ENCODE data around the gene PHF21B.
"Not testable (repeated sequence)": the region's sequence is repeated elsewhere in the genome, so short reads cannot be mapped to it uniquely, and the experiment has no call there.

PHF21B gene

DNA sequence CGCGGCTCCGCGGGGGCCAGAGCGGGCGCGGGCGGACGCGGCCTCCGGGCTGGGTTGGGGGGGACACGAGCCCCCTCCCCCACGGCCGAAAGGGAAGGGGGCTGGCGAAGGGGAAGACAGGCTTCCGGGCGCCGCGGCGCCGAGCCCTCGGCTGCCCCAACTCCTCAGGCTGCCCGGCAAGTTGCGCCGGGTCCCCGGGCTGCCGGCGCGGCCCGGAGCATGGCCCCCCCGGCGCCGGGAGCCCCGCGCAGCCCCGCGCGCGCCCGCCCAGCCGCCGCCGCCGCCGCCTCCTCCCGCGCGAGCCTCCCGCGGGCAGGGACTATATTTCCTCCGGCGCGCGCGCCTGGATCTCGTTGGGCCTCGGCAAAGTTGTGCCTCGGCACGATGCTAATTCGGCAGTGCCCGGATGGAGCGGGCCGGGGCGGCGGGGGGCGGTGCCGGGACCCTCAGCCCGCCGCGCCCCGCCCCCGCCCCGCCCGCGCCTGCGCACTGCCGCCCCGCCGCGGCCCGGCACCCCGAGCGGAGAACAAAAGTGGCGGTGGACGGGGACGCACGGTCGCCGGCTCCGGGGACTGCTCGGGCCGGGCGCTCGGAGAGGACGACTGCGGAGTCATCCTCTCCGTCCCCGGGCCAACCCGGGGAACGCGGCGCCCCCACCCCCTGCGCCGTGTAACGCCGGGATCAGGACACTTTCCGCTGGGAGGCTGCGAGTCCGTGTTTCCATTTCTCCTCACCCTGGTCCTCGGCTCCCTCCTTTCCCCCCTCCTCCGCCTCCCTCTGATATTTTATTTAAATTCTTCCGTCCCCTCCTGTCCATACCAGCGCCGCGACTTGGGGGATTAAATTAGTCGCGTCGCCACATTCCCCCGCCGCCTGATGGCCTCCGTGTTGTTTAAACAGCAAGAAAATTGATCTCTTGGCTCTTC, at the start of gene PHF21B:
TSS of gene PHF21B (minus strand) at position 400 of the 926 bp plus-strand sequence. CDS start 456 bp downstream, outside the sequence.
- no peak for FAIRE-seq
- DNase-seq (ENCODE audit: insufficient read length, low spot score), result peak; percentile 59

DNA sequence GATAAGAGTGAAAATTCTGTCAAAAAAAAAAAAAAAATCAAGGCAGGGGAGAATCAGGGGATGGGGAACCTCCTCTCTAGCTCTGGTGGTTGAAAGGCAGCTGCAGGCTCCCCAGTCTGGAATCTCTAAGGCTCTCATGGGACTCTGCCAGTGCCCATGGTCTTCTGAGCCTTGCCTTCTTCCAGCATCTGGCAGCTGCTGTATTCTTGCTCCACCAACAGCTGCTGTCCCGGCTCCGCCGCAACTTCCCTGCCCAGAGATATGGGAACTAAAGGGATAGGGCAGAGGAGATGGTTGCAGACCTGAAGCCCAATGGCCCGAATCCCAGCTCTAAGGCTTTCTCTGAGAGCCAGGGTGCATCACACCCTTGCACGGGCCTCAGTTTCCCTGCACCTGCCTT, 49.5 kb upstream of the PHF21B start:
- no peak for DNase-seq (ENCODE audit: insufficient read length, low spot score)
- no peak for FAIRE-seq

DNA sequence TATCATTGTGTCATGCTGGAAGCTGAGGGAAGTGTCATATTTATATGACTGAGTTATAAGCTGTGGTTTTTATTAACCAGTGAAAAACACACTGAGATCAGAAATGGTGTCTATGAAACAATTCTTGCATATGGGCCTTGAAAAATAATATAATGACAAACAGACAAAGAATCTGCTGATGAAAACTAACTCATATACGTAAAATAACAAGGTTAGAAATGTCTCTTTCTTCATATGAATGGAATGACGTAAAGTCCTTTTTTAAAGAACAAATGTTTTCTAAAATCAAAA, 48.8 kb upstream of the PHF21B start:
- DNase-seq (ENCODE audit: insufficient read length, low spot score) (no peak), FAIRE-seq (no peak)

DNA sequence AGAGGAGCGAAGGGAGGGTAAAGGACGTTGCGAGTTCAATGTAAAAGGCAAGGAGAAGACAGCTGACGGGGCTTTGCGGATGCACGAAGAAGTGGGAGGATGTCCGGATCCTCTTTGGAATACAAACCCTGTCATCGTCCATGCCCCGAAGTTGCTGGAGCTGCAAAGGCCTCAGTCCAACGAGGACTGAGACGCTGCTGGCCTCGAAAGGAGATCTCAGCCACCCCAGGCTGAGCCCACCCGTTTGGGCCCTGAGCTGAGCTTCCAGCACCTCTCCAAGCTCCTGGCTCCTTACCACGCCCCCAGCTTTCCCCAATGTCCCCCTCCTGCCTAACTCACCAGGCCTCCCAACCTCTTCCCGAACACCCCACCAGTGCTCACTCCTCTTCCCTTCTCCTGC, 46.1 kb upstream of the PHF21B start:
- no peak for FAIRE-seq
- DNase-seq (ENCODE audit: insufficient read length, low spot score), result no peak

DNA sequence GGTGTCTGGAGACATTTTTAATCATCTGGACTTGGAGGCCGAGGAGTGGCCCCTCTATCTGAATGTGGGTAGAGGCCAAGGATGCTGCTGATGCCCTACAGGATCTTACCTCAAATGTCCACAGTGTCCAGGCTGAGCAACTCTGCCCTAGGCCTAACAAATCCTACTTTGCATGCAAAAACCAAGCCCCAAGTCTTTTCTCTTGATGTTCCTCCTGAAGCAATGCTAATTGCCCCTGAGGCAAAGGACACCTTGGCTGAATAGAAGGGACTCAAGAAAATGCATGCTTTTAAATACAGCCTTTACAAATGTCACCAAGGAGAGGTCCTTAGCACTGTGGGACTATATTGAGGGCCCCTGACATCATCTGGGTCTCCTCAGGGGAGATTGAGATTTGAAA, 43.8 kb upstream of the PHF21B start:
- DNase-seq (ENCODE audit: insufficient read length, low spot score) (no peak), FAIRE-seq (no peak)

DNA sequence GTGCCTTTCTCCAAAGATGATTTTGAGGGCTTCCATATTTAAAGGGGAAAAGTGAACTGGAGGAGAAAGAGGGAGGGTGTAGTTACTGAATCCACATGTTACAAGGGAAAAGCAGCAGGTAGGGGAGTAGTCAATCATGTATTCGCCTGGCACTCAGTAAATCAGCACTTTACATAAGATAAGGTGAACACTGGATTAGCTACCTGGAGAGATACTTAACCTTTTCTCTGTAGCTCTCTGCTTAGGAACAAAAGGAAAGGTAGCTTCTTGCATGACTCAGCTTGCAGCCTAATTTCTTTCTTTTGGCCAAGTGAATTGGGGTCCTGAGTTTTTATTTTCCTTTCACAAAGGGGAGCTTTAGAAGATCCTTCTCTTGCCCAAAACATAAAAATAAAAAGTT, 43.3 kb upstream of the PHF21B start:
- DNase-seq (ENCODE audit: insufficient read length, low spot score) (no peak), FAIRE-seq (no peak)

DNA sequence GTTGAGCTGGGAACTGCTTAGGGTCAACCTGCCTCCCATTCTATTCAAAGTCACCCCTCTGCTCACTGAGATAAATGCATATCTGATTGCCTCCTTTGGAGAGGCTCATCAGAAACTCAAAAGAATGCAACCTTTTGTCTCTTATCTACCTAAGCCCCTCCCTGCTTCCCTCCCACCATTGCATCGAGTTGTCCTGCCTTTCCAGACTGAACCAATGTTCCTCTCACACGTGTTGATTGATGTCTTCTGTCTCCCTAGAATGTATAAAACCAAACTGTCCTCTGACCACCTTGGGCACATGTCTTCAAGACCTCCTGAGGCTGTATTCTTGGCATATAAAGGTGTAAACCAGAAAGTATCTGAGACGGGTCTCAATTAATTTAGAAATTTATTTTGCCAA, 42.9 kb upstream of the PHF21B start:
- not testable (repeated sequence) for DNase-seq (ENCODE audit: insufficient read length, low spot score); FAIRE-seq

DNA sequence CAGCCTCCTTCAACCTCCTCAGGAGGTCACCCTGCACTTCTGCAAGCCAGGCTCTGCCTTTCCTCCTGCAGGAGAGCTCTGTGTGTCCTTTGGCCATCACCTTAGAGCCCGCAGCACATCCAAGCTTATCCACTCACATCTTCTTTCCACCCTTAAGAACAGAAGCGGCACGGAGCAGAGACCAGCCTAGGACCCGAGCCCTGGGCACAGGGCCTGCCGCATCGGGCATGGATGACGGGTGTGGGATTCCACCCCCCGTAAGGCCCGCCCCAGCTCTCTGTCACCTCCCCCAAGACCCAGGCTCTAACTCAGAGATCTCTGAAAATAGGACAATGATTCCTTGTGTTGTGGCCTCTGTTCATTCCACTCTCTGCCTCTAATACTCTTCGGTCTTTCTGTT, 42.1 kb upstream of the PHF21B start:
- DNase-seq (ENCODE audit: insufficient read length, low spot score), result no peak
- FAIRE-seq, result no peak

DNA sequence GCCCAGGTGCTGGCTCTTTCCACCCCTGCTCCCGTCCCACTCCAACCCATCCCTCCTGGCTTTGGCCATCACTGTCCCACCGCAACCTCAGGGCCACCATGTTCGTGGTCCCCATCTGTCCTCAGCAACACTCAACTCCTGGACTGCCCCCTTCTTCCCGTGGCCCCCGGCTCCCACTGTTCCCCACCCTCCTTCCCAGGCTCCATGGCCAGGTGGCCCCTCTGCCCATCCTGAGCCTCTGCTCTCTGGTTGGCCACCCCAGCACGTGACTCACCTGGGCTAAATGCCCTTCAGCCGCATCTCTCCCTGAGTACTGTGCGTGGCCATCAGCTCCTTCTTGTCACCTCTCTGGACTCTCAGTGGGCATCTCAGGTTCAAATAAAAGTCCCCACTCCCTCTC, 41.6 kb upstream of the PHF21B start:
- FAIRE-seq, result no peak
- DNase-seq (ENCODE audit: insufficient read length, low spot score), result no peak

DNA sequence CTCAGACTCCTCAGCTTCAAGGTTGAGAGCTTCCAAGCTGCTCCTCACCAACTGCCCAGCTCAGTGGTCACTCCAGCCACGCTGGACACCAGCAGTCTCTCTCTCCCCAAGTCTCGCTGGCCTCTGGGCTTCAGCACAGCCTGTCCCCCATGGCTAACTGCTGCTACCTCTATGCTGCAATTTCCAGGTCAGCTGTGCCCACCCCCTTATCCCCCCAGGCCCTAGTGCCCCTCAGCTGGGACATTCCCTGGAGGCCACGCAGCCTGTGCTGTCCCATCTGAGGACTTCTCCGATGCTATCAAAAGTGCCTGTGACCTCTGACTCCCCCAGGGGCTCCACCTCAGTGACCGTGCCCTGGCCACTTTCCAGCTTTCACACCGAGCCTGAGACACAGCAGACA, 37.5 kb upstream of the PHF21B start:
- FAIRE-seq, result no peak

DNA sequence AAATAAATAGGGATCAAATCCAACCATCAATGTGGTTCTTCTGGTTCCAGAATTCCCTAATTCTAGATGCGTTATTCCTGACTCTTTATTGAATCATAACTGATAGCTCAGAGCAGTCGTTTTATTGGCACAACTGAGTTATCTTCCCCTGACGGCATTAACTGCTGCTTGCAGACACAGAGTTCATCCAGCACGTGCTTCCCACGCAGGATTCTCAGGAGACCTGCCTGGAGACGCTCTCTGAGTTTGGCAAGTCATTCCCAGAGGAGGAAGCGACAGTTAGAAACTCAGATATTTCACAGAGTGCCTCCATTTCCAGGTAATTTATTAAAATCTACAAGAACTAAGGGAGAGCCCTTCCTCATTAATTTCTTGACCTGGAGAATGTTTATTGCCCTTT, 35.4 kb upstream of the PHF21B start:
- no peak for FAIRE-seq

More for the DNA sequence above, 37.5 kb upstream of the PHF21B start:
- DNase-seq (ENCODE audit: insufficient read length, low spot score), result no peak

DNA sequence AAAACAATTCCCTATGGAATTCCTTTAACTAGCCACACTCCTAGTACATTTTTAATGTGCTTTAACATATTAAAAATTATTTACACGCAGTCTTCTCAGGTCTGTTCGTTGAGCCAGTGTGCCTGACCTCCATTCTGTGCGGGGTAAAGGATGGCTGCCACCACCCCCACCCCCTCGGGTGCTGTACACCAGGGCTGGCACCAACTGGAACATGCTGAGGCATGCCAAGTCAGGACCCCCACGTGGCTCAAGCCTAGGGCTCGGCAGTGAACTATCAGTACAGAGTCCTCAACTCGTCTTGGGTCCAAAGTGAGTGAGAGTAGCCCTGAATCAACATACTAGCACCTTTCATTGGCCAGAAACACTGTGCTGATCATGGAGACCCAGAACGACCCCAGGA, 32.5 kb upstream of the PHF21B start:
- DNase-seq (ENCODE audit: insufficient read length, low spot score), result no peak
- no peak for FAIRE-seq

More for the DNA sequence above, 35.4 kb upstream of the PHF21B start:
- no peak for DNase-seq (ENCODE audit: insufficient read length, low spot score)

DNA sequence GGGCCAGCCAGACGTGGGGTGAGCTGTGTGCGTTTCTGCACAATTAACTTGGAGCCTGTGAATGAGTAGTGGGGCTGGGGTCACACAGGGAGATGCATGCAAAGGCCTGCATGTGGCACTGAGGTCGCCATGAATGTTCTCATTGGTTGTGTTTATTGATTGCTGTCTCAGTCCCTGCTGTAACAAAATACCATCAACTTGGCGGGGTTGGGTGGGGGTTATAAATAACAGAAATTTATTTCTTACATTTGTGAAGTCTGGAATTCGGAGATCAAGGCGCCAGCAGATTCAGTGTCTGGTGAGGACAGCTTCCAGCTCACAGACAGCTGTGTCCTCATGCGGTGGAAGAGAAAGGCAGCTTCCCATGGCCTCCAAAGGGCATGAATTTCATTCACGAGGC, 29.3 kb upstream of the PHF21B start:
- DNase-seq (ENCODE audit: insufficient read length, low spot score), result no peak
- no peak for FAIRE-seq

DNA sequence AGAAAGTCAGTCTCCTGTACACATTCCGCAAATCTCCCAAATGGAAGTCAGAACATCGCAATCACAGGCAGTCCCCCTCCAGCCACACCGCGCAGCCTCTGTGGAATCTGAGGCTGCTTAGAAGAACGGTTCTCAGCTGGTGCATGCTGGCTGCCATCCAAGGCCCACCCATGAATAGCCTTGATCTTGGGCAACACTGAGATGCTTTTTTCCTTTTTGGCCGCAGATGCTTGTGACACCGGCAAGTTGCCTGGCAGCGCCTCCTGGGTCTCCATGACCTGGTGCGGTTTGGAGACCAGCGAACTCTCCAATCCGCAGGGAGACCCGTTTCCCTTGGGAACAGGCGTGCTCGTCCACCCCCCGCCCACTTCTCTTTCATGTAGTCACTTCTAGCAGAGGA, 26.3 kb upstream of the PHF21B start:
- DNase-seq (ENCODE audit: insufficient read length, low spot score) (no peak), FAIRE-seq (no peak)

DNA sequence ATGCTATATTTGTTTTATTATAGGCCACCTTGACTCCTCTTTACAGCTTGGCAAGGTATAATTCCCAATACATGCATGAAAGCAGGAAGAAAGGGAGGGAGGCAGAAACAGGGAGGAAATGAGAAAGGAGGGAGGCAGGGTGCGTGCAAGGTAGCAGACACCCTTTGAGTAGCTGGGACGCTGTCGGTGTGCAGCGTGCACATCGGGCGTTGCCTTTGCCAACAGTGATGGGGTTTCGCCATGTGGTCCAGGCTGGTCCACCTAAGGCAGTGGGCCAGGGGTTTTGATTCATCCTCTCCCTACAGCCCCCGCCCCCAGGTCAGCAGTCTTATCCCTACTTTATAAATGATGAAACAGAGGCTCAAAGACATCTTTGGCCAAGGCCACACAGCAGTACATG, 25.0 kb upstream of the PHF21B start:
- no peak for FAIRE-seq
- DNase-seq (ENCODE audit: insufficient read length, low spot score), result no peak

DNA sequence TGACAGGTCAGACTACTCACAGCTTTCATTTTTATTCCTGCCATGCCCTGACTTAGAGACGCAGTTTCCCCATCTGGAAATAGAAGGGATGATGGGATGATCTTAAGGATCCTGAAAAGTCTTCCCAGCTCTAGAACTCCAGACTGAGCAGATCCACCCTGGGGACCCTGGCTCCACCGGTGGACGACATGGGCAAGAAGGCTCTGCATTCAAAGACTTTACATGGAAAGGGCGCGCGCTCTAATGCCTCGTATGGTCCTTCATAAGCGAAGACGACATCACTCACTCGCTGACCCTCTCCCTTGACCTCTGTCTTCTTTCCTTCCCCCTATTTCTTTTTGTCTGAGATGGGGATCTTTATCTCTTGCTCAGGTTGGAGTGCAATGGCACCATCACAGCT, 24.4 kb upstream of the PHF21B start:
- no peak for FAIRE-seq
- no peak for DNase-seq (ENCODE audit: insufficient read length, low spot score)

DNA sequence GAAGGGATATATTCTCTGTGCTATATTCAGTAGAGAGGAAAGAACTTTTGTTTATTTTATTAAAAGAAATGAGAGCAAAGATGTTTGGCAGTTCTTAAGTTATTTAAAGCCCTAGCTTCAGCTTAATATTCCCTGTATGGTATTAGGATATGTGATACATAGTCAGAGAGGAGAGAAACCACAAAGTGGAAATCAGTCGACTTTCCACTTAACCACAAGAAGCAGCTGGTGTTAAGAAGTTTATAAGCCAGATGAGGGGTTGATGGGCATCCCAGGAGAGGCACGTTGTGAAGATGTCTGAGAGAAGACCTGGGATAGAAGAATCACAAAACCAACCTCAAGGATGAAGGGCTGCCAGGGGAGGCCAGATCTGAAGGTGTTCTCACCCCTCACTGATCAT, 23.3 kb upstream of the PHF21B start:
- DNase-seq (ENCODE audit: insufficient read length, low spot score) (no peak), FAIRE-seq (no peak)

DNA sequence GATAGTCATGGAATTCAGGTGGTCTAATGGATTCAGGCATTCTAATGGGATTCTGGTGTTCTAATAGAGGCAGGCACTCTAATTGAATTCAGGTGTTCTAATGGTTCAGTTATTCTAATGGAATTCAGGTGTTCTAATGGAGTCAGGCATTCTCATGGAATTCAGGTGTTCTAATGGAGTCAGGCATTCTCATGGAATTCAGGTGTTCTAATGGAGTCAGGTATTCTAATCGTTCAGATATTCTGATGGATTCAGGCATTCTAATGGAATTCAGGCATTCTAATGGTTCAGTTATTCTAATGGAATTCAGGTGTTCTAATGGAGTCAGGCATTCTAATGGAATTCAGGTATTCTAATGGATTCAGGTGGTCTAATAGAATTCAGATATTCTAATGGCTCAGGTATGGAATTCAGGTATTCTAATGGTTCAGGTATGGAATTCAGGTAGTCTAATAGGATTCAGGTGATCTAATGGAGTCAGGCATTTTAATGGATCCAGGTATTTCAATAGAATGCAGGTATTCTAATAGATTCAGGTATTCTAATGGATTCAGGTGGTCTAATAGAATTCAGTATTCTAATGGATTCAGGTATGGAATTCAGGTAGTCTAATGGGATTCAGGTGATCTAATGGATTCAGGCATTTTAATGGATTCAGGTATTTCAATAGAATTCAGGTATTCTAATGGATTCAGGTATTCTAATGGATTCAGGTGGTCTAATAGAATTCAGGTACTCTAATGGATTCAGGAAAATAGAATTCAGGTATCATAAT, 22.0 kb upstream of the PHF21B start:
- no peak for FAIRE-seq
- no peak for DNase-seq (ENCODE audit: insufficient read length, low spot score)

DNA sequence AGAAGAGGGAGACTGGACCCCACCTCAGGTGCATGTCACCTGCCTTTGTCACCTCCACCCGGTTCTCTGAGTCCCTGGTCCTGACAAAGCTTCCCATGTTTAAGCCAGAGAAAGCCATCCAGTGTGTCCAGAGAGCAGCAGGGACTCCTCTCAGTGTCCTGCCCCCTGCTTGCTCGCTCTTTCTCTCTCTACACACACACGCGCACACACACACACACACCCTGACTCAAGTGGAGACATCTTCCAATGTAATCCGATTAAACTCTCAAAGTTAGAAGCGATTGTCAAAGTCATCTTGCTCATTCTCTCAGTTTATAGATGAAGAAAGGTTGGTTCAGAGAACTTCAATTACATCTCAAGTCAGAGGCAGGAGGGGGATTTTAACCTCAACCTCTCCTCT, 19.7 kb upstream of the PHF21B start:
- FAIRE-seq, result no peak
- no peak for DNase-seq (ENCODE audit: insufficient read length, low spot score)

DNA sequence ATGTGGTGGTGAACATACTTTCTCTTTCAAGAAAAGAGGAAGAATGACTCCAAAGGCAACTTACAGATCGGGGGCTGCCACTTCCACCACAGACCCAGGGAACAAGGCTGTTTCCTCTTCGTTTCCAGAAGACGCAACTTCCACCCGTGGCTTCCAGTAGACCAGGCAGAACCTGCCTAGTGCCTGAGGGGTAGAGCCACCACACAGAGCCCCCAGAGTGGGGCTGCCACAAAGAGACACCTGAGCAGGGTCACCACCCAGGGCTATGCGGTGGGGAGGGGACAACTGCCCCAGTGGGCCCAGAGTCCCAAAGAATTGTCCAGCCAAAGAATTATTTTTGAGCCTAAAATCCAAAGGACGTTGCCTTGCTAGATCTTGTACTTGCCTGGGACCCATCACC, 16.7 kb upstream of the PHF21B start:
- FAIRE-seq, result no peak
- no peak for DNase-seq (ENCODE audit: insufficient read length, low spot score)

DNA sequence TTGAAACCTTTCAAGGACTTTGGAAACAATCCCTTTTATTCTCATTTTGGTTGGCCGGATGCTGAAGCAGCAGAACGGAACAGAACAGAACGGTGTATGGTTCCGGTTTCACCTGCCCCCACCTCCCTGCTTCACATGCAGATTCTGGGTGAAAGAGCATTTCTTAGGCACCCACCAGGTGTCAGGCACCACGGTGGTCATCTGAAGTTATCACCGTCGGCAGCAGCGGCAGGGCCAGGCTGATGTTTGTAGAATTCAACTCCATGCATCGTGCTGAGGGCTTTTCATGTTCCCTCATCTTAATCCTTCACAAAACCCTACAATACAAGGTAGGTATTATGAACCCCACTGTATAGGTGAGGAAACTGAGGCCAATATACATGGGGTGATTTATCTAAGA, 13.6 kb upstream of the PHF21B start:
- DNase-seq (ENCODE audit: insufficient read length, low spot score), result no peak
- no peak for FAIRE-seq
